GM12864 (cell line): ENCODE data around the gene FLNB.
"Not testable (repeated sequence)": the region's sequence is repeated elsewhere in the genome, so short reads cannot be mapped to it uniquely, and the experiment has no call there.

Experiments used
- DNase-seq: peaks from one replicate; pipeline ENCODE4 v3.0.0-alpha.2; 2011; ENCODE audit warnings: low read depth
- H3K4me3 ChIP-seq: 2 replicates; pipeline ENCODE4 v1.5.1; 2011; ENCODE audit warnings: mild to moderate bottlenecking, low read depth, low read length, control low read depth
- TF ChIP-seq, protein P1 (sequence below): IDR thresholded peaks from 2 replicates; pipeline ENCODE4 v1.5.1; 2011; ENCODE audit warnings: low read depth, mild to moderate bottlenecking, moderate library complexity, low read length, control low read depth, inconsistent platforms; ENCODE audit errors: missing control alignments

The FLNB gene

DNA sequence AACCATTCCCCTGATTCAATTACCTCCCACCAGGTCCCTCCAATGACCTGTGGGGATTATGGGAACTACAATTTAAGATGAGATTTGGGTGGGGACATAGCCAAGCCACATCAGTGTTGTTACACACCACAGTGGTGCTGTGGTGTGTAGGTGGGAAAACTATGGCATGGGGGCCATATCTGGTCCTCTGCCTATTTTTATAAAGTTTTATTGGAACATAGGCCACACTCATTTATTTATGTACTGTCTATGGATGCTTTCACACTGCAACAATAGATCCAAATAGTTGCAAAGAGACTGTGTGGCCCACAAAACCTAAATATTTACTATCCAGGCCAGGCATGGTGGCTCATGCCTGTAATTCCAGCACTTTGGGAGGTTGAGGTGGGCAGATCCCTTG lies 46.4 kb downstream of the FLNB start:
- H3K4me3 ChIP-seq = no peak overlapping the region
- no peak for DNase-seq
- TF ChIP-seq, protein P1, sequence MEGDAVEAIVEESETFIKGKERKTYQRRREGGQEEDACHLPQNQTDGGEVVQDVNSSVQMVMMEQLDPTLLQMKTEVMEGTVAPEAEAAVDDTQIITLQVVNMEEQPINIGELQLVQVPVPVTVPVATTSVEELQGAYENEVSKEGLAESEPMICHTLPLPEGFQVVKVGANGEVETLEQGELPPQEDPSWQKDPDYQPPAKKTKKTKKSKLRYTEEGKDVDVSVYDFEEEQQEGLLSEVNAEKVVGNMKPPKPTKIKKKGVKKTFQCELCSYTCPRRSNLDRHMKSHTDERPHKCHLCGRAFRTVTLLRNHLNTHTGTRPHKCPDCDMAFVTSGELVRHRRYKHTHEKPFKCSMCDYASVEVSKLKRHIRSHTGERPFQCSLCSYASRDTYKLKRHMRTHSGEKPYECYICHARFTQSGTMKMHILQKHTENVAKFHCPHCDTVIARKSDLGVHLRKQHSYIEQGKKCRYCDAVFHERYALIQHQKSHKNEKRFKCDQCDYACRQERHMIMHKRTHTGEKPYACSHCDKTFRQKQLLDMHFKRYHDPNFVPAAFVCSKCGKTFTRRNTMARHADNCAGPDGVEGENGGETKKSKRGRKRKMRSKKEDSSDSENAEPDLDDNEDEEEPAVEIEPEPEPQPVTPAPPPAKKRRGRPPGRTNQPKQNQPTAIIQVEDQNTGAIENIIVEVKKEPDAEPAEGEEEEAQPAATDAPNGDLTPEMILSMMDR = no peak

GRCh38 chr3:58055314-58055713 lies 47.1 kb downstream of the FLNB start:
- TF ChIP-seq, protein P1 = no peak
- no peak overlapping the region for H3K4me3 ChIP-seq
- no peak for DNase-seq

GRCh38 chr3:58055891-58056290 lies 47.7 kb downstream of the FLNB start:
- not testable (repeated sequence) for H3K4me3 ChIP-seq, DNase-seq

GRCh38 chr3:58058361-58059263 lies 50.4 kb downstream of the FLNB start:
- TF ChIP-seq, protein P1 = no peak

GRCh38 chr3:58059349-58060321 lies 51.4 kb downstream of the FLNB start:
- DNase-seq = no peak
- TF ChIP-seq, protein P1 = no peak
- no peak overlapping the region for H3K4me3 ChIP-seq

More at GRCh38 chr3:58058361-58059263, 50.4 kb downstream of the FLNB start:
- DNase-seq = no peak
- H3K4me3 ChIP-seq = no peak overlapping the region

- no peak for DNase-seq
- TF ChIP-seq, protein P1 = no peak
- H3K4me3 ChIP-seq = no peak overlapping the region
These were observed 54.2 kb downstream of the FLNB start for GRCh38 chr3:58062472-58062871.

DNA sequence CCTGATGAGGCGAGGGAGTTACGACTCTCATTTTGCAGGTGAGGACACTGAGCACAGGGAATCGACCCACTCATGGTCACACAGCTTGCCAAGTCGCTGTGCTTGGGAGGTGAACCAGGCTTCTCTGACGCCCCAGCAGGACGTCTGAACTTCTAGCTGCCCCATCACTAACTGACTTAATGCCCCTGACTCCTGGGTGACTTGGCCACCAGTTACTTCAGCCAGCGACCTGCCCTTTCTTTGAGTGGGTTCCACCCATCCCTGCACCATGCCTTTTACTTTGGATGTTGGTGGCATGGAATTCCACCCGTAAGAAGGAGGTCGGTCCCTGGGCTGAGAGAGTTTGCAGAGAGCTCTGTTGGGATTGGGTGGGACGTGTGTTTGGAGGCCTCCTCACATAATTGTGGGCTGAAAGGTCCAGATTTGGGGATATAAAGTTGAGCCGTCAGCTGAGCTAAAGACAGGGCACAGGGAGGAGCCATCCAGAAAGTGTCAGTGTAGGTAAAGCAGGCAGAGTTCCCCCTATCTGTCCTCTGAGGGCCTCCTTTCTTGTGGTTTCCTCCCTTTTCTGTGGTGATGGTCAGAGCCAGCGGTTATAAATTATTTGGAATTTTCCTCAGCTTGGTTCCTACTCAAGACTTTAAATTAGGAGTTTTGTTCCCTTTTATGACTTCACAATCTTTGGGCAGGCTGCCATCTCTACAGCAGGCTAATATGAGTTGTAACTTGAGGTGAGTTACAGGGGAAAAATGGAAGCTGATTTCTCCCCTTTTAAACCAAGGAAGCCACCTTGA lies 55.0 kb downstream of the FLNB start:
- no peak for DNase-seq
- TF ChIP-seq, protein P1 = no peak

More for the DNA sequence above, 55.0 kb downstream of the FLNB start:
- no peak overlapping the region for H3K4me3 ChIP-seq
